ELR (cell line): ENCODE measurements around the gene VPS35L.
"Not testable (repeated sequence)": the region's sequence is repeated elsewhere in the genome, so short reads cannot be mapped to it uniquely, and the experiment has no call there.

Experiments used
- DNase-seq: peaks from one replicate; pipeline ENCODE4 v3.0.0-alpha.2; 2015; ENCODE audit warnings: low read depth

VPS35L gene

GRCh38 chr16:19649980-19650379, 94.5 kb downstream of the VPS35L start:
- DNase-seq, result no peak

- no peak for DNase-seq
Observed at GRCh38 chr16:19654147-19654546, 98.6 kb downstream of the VPS35L start.

- DNase-seq, result no peak
Observed at GRCh38 chr16:19655242-19655777, 99.8 kb downstream of the VPS35L start.

- no peak for DNase-seq
Observed at GRCh38 chr16:19657831-19658230, 102.3 kb downstream of the VPS35L start.

- no peak for DNase-seq
Observed at GRCh38 chr16:19659554-19659953, 104.1 kb downstream of the VPS35L start.

- no peak for DNase-seq
Observed at GRCh38 chr16:19660432-19660831, 104.9 kb downstream of the VPS35L start.

GRCh38 chr16:19662351-19662750, 106.8 kb downstream of the VPS35L start:
- DNase-seq, result no peak

GRCh38 chr16:19664166-19664565, 108.7 kb downstream of the VPS35L start:
- DNase-seq, result no peak

GRCh38 chr16:19665313-19665712, 109.8 kb downstream of the VPS35L start:
- not testable (repeated sequence) for DNase-seq

GRCh38 chr16:19666477-19666876, 111.0 kb downstream of the VPS35L start:
- DNase-seq, result no peak

- no peak for DNase-seq
Observed at GRCh38 chr16:19672378-19672777, 116.9 kb downstream of the VPS35L start.

- no peak for DNase-seq
Observed at GRCh38 chr16:19674485-19674884, 119.0 kb downstream of the VPS35L start.

GRCh38 chr16:19677402-19677801, 121.9 kb downstream of the VPS35L start:
- no peak for DNase-seq

- DNase-seq, result no peak
Observed at GRCh38 chr16:19678804-19679203, 123.3 kb downstream of the VPS35L start.

- not testable (repeated sequence) for DNase-seq
Observed at GRCh38 chr16:19679281-19679680, 123.8 kb downstream of the VPS35L start.

GRCh38 chr16:19680881-19681340, 125.4 kb downstream of the VPS35L start:
- DNase-seq, result no peak

GRCh38 chr16:19681637-19682036, 126.1 kb downstream of the VPS35L start:
- no peak for DNase-seq

- no peak for DNase-seq
Observed at GRCh38 chr16:19683453-19684236, 128.1 kb downstream of the VPS35L start.

- DNase-seq, result no peak
Observed at GRCh38 chr16:19685176-19685575, 129.7 kb downstream of the VPS35L start.

- no peak for DNase-seq
Observed at GRCh38 chr16:19687279-19687678, 131.8 kb downstream of the VPS35L start.

GRCh38 chr16:19688396-19689024, 133.0 kb downstream of the VPS35L start:
- no peak for DNase-seq

- DNase-seq, result no peak
Observed at GRCh38 chr16:19689342-19689741, 133.8 kb downstream of the VPS35L start.

- DNase-seq, result no peak
Observed at GRCh38 chr16:19690196-19690595, 134.7 kb downstream of the VPS35L start.
